HL-60 (cell line): ENCODE data around the gene SLC13A1.

Source experiments
- DNase-seq, 2 experiments: peaks; one replicate each; pipeline ENCODE4 v3.0.0-alpha.2; 2010 to 2020; ENCODE audit warnings: low read depth in 1 of 2, low spot score in 1 of 2
- H3K27ac ChIP-seq: fragments of 250-450 bp; sonication (Bioruptor Pico); replicated peaks from 2 replicates; pipeline ENCODE4 v1.5.1; 2020; ENCODE audit warnings: mild to moderate bottlenecking, moderate library complexity
- H3K27me3 ChIP-seq: fragments of 250-450 bp; sonication (Bioruptor Pico); 2 replicates; pipeline ENCODE4 v1.5.1; 2021; ENCODE audit warnings: mild to moderate bottlenecking, moderate library complexity; ENCODE audit not compliant: insufficient read depth, poor library complexity, severe bottlenecking
- H3K4me3 ChIP-seq: replicated peaks from 2 replicates; pipeline ENCODE4 v1.5.1; 2011; ENCODE audit warnings: mild to moderate bottlenecking, control low read depth, low read length; ENCODE audit not compliant: insufficient read depth
- CTCF ChIP-seq: IDR thresholded peaks from one replicate; pipeline ENCODE4 v1.5.1; 2011; ENCODE audit warnings: low read length, control low read depth, inconsistent platforms; ENCODE audit not compliant: insufficient read depth
- GABPA ChIP-seq: IDR thresholded peaks from 2 replicates; pipeline ENCODE4 v1.6.1; 2012; ENCODE audit warnings: low read depth
- POLR2AphosphoS5 ChIP-seq: IDR thresholded peaks from 2 replicates; pipeline ENCODE4 v1.6.1; 2012; ENCODE audit warnings: low read depth
- SPI1 ChIP-seq: IDR thresholded peaks from 2 replicates; pipeline ENCODE4 v1.6.1; 2012; ENCODE audit warnings: low read depth, mild to moderate bottlenecking, borderline replicate concordance
- TF ChIP-seq, protein P1 (sequence below): IDR thresholded peaks from 2 replicates; pipeline ENCODE4 v1.6.1; 2012; ENCODE audit warnings: low read depth; ENCODE audit not compliant: insufficient replicate concordance

The SLC13A1 gene

DNA sequence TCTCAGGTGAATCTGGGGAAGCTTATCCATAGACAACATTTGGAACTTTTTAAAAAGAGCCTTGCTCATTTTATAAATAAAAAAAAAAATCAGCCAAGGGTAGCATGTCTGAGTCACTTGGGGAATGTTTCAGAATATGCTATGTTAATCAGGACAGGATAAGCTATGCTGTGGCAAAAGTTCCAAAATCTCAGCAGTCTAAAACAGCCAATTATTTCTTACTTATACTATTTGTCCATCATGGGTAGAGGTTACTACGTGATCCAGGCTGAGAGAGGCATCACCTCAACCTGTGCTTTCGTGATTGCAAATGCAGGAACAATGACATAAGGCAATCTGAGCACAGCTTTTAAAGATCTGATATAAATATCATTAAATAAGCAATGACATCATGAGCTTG is 6.5 kb downstream of the SLC13A1 start:
- H3K27me3 ChIP-seq: no peaks in the 10 kb centered on the region
- H3K4me3 ChIP-seq: no peak overlapping the region
- no peak for DNase-seq
- TF ChIP-seq CTCF: no peak
- no peak overlapping the region for H3K27ac ChIP-seq

- no peak for TF ChIP-seq SPI1
- TF ChIP-seq GABPA: no peak
- TF ChIP-seq, protein P1, sequence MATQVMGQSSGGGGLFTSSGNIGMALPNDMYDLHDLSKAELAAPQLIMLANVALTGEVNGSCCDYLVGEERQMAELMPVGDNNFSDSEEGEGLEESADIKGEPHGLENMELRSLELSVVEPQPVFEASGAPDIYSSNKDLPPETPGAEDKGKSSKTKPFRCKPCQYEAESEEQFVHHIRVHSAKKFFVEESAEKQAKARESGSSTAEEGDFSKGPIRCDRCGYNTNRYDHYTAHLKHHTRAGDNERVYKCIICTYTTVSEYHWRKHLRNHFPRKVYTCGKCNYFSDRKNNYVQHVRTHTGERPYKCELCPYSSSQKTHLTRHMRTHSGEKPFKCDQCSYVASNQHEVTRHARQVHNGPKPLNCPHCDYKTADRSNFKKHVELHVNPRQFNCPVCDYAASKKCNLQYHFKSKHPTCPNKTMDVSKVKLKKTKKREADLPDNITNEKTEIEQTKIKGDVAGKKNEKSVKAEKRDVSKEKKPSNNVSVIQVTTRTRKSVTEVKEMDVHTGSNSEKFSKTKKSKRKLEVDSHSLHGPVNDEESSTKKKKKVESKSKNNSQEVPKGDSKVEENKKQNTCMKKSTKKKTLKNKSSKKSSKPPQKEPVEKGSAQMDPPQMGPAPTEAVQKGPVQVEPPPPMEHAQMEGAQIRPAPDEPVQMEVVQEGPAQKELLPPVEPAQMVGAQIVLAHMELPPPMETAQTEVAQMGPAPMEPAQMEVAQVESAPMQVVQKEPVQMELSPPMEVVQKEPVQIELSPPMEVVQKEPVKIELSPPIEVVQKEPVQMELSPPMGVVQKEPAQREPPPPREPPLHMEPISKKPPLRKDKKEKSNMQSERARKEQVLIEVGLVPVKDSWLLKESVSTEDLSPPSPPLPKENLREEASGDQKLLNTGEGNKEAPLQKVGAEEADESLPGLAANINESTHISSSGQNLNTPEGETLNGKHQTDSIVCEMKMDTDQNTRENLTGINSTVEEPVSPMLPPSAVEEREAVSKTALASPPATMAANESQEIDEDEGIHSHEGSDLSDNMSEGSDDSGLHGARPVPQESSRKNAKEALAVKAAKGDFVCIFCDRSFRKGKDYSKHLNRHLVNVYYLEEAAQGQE: no peak
- TF ChIP-seq POLR2AphosphoS5: no peak
- TF ChIP-seq CTCF: no peak
- DNase-seq: no peak
- Histone ChIP-seq H3K27me3 (no peaks in the 10 kb centered on the region), H3K27ac (no peak overlapping the region), H3K4me3 (no peak overlapping the region)
Observed at GRCh38 chr7:123191132-123191531, 8.6 kb downstream of the SLC13A1 start.

DNA sequence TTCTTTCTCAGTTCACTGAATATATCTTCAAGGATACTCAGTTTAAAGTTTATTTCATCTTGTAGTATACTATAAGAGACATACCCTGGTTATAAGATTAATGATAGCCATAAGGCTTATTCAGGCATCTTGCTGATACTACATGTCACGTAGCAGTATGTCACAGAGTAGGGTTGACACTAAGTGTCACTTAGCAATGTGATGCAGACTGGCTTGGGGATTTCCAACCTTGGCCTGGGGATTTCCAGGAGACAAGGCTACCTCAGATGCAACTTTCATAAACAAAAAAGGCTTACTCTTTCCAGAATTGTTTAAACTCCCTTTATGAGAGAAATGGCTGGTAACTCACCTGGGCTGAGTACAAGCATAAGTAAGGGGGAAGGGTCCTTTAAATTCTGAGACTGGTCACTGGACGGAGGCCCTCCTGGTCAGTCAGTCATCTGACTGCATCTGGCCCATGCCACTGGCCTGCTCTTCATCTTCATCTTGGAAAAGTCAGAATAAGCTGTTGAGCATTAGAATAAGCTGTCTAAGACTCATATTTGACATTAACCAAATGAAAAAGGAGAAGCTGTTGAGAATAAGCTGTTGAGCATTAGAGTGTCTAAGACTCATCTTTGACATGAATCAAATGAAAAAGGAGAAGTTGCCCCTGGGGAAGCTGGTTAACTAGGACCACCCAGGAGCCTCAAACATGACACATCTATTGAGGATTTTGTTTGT is 9.5 kb downstream of the SLC13A1 start:
- DNase-seq: no peak
- Histone ChIP-seq H3K27ac (no peak overlapping the region), H3K4me3 (no peak overlapping the region), H3K27me3 (no peaks in the 10 kb centered on the region)
- no peak for TF ChIP-seq GABPA
- TF ChIP-seq SPI1: no peak
- no peak for TF ChIP-seq CTCF
- TF ChIP-seq POLR2AphosphoS5: no peak
- TF ChIP-seq, protein P1: no peak

- no peak overlapping the region for H3K27ac ChIP-seq
- no peak for TF ChIP-seq POLR2AphosphoS5
- no peak for TF ChIP-seq SPI1
- TF ChIP-seq, protein P1: no peak
- TF ChIP-seq CTCF: no peak
- TF ChIP-seq GABPA: no peak
Observed at GRCh38 chr7:123185756-123186155, 14.0 kb downstream of the SLC13A1 start.

More at GRCh38 chr7:123185756-123186155, 14.0 kb downstream of the SLC13A1 start:
- Histone ChIP-seq H3K4me3 (no peak overlapping the region), H3K27me3 (no peaks in the 10 kb centered on the region)
- no peak for DNase-seq
